GM19023 (cell line): ENCODE data around the gene TACC2.

Source experiments
- ATAC-seq: cut with Tn5 transposase; IDR thresholded peaks from one replicate; pipeline ENCODE4 v1.9.1; 2021; ENCODE audit warnings: mild to moderate bottlenecking, moderate library complexity; ENCODE audit not compliant: unreplicated experiment

The TACC2 gene

DNA sequence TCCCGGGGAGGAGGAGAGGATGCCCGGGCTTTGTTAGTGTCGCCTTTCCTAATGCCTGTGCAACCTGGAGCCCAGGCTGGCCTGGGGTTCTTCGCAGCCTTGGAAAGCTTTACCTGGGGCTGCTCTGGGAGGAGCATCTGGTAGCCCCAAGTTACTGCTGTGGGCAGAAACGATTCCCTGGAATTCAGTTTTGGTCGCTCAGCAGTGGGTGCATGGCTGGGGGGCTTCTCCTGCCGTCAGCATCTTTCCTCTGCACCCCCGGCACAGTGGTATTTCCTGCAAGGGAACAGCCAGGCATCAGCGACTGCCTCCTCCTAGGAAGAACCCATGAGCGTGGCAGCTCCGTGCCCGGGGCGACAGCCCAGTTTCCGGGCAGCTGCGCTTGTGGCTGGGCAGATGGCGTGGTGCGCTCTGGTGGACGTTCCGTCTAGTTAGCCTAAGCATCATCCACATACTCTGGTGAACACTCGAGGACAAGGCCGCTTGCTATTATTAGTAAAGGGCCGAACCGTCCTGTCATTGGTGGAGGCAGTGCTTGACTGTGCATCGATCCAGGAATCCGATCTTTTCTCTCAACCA, 175.1 kb downstream of the TACC2 start:
- no peak for ATAC-seq

- ATAC-seq: no peak
Measured at GRCh38 chr10:122164815-122165483, 176.0 kb downstream of the TACC2 start.

DNA sequence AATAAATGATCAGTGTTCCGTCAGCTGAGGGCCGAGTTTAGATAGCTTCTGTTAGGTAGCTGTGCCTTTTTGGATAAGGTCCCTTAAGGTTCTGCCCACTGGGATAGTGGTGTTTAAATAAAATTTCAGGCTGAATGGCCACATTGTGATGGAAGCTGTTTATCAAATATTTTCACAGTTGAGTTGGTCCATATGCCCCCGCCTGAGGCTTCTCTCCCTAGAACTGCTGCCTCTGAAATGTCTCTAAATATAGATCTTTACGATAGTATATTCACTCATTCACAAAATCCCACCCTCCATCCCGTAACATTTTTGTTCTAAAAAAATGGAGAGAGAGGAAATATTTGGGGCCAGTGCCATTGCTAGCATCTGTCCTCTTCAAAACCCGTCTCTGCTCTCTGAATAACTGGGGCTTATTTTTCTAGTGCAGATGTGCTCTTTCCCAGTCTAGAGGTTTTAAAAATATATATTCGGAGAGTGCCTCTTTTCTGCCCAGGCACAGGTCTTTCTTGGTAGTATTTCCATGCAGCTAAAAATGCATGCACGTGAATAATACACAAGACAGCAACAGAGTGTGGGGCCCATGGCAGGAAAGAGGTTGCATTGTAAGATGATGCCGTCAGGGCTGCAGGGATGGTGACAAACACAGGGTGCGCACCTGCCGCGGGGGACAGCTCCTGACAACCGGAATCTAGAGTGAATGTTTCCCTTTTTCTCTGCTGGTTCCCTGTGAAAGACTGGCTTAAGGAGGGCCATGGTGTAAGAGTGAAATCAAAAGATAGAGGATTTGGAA, 176.7 kb downstream of the TACC2 start:
- no peak for ATAC-seq

DNA sequence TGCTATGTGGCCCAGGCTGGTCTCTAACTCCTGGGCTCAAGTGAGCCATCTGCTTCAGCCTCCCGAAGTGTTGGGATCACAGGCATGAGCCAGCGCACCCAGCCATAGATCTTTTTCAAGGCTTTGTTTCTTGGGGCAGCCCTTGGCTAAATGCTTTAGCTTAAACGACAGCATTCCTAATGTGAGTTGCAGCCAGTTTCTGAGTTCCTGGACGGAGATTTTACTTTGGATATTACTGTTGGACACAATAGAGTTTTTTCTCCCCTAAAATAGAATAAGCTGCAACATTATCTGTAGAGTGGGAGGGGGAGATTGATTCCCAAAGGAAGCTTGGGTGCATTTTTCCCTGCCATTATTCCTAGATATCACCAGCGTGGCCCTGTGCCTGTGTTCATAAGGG, 179.1 kb downstream of the TACC2 start:
- ATAC-seq: no peak

- ATAC-seq: no peak
Measured at GRCh38 chr10:122168598-122169394, 179.8 kb downstream of the TACC2 start.

- ATAC-seq: no peak
Measured at GRCh38 chr10:122170802-122171201, 181.8 kb downstream of the TACC2 start.

GRCh38 chr10:122171302-122172075, 182.5 kb downstream of the TACC2 start:
- ATAC-seq: no peak

GRCh38 chr10:122172361-122173008, 183.5 kb downstream of the TACC2 start:
- ATAC-seq: no peak

DNA sequence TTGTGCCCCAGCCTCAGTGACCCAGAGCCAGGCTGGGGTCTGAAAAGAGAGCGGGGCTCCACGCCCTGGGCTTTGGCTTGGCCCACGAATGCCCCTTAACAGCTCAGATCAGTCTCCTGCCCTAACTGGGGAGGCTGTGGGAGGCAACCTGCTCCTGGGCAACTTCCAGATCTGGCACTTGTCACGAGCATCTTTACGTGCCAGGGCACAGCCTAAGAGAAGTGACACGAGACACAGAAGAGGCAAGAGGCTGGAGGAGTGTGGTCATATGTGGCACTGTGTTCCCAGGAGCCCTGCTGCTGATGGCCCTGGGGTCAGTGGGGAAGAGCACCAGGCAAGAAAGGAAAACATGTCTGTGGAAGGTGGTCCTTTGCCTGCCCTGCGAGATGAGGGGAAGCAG, 184.4 kb downstream of the TACC2 start:
- no peak for ATAC-seq

DNA sequence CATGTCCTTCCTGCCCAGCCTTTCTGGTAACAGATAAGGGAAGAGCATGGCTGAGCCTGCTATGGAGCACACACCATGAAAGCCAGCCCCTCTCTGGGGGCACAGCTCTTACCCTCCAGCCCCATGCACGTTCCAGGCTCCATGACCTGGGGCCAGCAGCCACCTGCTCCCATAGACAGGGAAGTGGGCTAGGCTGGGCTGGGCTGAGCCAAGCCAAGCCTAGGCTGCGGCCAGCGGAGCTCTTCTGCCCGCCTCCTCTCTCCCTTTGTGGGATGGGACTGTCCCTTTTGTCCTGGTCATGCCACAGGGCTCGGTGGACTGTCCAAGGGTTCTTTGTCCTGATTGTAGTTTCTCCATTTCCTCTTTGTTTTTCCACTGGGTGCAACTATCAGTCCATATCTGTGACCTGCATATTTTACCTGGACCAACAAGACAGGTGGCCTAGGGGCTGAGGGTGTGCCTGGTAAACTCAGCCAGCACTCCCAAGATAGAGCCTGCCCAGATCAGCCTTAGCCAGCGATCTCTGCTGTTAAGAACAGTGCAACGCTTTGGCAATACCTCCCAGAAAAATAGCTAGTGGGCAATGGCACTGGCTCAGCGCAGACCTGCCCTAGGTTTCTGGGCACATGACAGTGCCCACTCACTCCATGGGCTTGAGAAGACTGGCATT, 184.9 kb downstream of the TACC2 start:
- ATAC-seq: no peak

DNA sequence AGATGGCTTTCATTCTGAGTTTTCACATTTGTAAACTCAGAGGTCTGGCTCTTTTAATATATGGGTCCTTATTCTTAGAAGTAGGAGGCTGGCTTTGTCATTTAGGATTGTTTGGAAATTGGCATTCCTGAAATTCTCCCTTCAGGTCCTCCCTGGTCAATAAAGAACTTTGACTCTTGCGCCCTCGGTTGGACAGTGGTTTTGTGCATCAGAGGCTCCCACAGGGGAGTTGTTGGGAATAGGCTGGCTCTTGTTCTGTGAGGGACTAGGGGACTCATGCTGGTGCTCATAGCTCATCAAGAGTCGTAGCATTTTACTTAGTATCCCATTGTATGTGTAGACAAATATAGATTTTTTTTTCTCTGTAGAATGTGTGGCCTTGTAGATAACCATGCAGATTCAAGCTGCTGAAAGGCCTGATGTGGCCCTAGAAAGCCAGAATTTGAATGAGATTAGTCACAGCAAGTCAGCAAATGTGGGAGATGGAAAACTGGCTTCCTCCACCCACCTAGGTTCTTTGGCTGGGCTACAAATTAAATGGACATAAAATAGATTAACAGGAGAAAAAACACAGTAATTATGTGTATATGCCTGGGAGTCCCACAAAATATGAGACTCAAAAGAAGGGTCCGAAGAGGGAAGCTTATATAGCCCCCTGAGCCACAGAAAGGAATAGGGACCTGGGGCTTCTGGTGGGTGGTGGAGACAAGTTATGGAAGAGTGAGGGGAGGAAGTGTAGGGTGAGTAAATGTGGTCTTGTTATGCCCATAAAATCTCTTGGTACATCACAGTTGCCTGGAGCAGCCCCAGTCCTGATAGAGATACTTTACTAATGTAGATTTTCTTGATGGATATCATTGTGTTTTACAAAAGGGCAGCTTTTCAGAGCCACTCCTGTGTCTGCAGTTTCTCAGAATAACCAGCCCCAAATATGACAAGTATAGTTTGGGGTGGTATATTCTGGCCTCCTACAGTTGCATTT, 187.6 kb downstream of the TACC2 start:
- no peak for ATAC-seq

DNA sequence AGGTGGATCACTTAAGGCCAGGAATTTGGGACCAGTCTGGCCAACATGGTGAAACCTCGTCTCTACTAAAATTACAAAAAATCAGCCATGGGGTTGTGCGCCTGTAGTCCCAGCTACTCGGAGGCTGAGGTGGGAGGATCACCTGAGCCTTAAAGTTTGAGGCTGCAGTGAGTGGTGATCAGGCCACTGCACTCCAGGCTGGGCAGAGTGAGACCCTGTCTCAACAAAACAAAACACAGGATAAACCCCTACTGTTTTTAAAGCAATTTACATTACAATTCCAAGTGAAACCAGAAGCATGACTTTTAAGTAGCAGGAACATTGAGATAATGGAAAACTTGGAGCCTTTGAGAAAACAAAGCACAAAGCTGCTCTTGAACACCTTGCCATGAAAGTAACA, 189.7 kb downstream of the TACC2 start:
- no peak for ATAC-seq

GRCh38 chr10:122181041-122181732, 192.2 kb downstream of the TACC2 start:
- ATAC-seq: no peak

- ATAC-seq: no peak
Measured at GRCh38 chr10:122181876-122182275, 192.9 kb downstream of the TACC2 start.

- no peak for ATAC-seq
Measured at GRCh38 chr10:122182308-122182707, 193.3 kb downstream of the TACC2 start.

- ATAC-seq: no peak
Measured at GRCh38 chr10:122184254-122184653, 195.3 kb downstream of the TACC2 start.

GRCh38 chr10:122185643-122186042, 196.7 kb downstream of the TACC2 start:
- ATAC-seq: no peak
